ENCODE results near the gene ZNF444.
"Not testable (repeated sequence)": the region's sequence is repeated elsewhere in the genome, so short reads cannot be mapped to it uniquely, and the experiment has no call there.

ZNF444 gene

DNA sequence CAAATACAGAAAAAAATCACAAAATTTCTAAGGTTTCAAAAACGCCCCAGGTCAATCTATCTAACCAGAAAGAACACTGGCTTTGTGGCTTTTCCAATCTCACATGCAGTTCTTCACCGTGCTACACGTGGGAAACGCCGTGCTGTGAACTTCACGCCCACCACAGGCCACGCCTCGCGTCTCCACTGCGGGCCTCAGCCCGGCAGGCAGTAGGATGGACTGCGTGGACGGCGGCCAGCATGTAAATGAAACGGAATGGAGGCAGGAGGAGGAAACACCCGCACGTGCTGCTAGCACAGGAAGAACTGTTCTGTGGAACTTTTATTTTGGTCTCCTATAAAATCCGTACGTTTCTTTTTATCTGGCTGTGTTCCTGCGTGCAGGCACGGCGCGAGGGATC lies 43.8 kb upstream of the ZNF444 start:
- POLR2A ChIA-PET (ENCODE audit: low non-redundant PET): no interaction called here
- no peak overlapping the region for H3K27ac ChIP-seq

DNA sequence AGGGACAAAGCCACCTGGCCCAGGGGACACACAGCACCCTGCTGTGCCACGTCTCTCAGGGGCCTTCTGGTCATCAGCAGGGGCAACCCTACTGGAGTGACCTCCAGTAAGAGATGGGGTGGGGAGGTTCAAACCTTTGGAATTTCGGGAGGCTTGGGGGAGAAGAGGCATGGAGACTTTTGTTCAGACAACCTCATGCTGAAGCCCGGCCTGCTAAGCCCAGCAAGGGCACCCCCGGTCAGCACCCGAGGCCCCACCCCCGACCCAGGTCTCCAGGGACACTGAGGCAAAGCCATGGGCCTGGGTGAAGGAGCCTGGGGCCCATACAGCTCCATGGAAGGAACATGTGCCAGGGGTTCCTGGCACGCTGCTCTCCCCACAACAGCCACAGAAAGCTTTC lies 43.3 kb upstream of the ZNF444 start:
- POLR2A ChIA-PET (ENCODE audit: low non-redundant PET): no interaction called here
- no peak for DNase-seq (ENCODE audit: low spot score)
- no peak overlapping the region for H3K27ac ChIP-seq
- TF ChIP-seq, protein P1, sequence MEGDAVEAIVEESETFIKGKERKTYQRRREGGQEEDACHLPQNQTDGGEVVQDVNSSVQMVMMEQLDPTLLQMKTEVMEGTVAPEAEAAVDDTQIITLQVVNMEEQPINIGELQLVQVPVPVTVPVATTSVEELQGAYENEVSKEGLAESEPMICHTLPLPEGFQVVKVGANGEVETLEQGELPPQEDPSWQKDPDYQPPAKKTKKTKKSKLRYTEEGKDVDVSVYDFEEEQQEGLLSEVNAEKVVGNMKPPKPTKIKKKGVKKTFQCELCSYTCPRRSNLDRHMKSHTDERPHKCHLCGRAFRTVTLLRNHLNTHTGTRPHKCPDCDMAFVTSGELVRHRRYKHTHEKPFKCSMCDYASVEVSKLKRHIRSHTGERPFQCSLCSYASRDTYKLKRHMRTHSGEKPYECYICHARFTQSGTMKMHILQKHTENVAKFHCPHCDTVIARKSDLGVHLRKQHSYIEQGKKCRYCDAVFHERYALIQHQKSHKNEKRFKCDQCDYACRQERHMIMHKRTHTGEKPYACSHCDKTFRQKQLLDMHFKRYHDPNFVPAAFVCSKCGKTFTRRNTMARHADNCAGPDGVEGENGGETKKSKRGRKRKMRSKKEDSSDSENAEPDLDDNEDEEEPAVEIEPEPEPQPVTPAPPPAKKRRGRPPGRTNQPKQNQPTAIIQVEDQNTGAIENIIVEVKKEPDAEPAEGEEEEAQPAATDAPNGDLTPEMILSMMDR (conservative IDR thresholded peaks at IDR 0.05; ENCODE audit: low read depth): no peak
- CTCF ChIA-PET: no interaction called here

More for the DNA sequence above, 43.8 kb upstream of the ZNF444 start:
- DNase-seq (ENCODE audit: low spot score): no peak
- TF ChIP-seq, protein P1 (conservative IDR thresholded peaks at IDR 0.05; ENCODE audit: low read depth): no peak
- CTCF ChIA-PET: no interaction called here

DNA sequence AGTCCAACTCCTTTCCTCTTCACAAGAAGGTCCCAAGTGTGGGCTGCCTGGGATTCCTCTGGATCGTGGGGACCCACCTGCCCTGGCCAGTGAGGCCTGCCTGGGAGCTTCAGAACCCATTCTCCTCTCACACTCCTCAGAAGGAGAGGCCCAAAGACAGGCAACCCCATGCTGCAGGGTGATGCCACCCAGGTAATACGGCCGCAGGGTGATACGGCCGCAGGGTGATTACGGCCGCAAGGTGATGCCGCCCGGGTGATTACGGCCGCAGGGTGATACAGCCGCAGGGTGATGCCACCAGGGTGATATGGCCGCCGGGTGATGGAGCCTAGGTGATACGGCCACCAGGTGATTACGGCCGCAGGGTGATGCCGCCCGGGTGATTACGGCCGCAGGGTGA lies 42.9 kb upstream of the ZNF444 start:
- CTCF ChIA-PET; POLR2A ChIA-PET (ENCODE audit: low non-redundant PET); H3K27ac ChIP-seq; DNase-seq (ENCODE audit: low spot score): not testable (repeated sequence)

DNA sequence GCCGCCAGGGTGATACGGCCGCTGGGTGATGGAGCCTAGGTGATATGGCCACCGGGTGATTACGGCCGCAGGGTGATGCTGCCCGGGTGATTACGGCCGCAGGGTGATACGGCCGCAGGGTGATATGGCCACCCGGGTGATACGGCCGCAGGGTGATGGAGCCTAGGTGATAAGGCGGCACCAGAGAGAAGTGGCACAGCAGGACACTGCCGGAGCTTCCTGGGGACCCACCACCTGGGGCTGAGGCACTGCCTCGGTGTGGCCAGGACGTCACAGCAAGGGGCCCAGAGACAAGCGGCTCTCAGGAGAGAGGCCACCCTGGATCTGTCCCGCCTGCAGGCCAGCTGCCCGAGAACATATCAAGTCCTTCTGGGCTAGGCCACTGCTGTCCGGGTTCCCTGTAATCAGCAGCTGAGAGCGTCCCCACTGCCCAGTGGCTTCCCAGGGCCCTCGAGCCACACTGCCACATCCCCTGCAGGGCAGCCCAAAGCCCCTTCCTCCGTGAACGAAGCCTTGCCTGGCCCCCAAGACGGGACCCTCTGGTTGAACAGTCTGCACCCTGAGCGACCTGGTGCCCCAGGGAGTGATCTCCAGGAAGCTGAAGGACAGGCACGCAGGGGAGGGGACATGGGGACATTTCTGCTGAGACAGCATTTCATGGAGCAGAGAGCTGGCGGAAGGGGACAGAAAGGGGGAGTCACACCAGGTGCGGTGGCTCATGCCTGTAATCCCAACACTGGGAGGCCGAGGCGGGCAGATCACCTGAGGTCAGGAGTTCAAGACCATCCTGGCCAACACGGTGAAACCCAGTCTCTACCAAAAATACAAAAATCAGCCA lies 42.1 kb upstream of the ZNF444 start:
- ChIA-PET POLR2A (ENCODE audit: low non-redundant PET) (interaction anchor here (0.7 kb wide), 1 partner anchor 15 kb away, joined by 3 read pairs; no protein-coding TSS in a partner anchor), CTCF (interaction anchor here (0.5 to 0.7 kb wide), 3 partner anchors 16 to 957 kb away, joined by 3 read pairs; no protein-coding TSS in a partner anchor)
- TF ChIP-seq, protein P1 (conservative IDR thresholded peaks at IDR 0.05; ENCODE audit: low read depth): no peak
- DNase-seq (ENCODE audit: low spot score): no peak
- no peak overlapping the region for H3K27ac ChIP-seq

DNA sequence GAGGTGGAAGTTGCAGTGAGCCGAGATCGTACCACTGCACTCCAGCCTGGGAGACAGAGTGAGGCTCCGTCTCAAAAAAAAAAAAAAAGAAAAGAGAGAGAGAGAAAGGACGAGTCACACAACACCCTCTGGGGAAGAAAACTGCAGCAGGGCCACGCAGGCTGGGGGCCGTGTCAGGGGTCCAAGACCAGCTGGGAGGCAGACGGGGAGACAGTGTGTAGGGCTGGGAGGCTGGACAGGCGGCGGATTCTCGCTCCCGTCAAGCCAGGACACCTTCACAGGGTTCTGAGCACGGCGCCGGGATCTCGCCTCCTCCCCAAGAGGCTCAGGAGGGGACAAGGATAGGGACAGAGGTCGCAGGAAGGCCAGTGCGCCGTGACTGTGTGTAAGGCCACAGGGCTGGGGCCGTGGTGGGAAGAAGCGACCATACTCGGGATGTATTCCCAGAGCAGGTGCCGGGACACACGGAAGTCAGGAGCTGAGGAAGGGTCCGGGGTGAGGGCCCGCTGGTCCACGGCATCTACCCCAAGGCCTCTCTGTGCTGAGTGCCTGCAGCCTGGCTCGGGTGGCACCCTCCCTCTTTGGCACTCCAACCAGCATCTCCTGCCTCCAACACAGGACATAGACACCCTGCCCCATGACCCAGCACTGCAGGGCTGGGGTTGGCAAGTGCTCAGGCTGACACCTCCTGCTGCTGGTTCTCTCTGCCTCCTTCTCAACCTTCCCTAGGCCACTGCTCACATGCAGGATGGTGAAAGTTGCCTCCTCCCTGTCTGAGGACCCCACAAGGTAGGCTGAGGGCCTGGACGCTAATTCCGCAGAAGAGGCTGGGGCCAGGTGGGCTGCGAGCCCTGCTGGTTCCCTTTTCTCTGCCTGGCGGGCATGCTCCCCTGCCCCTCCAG lies 41.2 kb upstream of the ZNF444 start:
- CTCF ChIA-PET: interaction anchor here (0.5 kb wide), 1 partner anchor 15 kb away, joined by 3 read pairs; no protein-coding TSS in a partner anchor
- POLR2A ChIA-PET (ENCODE audit: low non-redundant PET): interaction anchor here (0.6 to 0.7 kb wide), 2 partner anchors 14 to 52 kb away, joined by 3 to 6 read pairs; no protein-coding TSS in a partner anchor
- TF ChIP-seq, protein P1 (conservative IDR thresholded peaks at IDR 0.05; ENCODE audit: low read depth): no peak
- H3K27ac ChIP-seq: no peak overlapping the region
- DNase-seq (ENCODE audit: low spot score): no peak

DNA sequence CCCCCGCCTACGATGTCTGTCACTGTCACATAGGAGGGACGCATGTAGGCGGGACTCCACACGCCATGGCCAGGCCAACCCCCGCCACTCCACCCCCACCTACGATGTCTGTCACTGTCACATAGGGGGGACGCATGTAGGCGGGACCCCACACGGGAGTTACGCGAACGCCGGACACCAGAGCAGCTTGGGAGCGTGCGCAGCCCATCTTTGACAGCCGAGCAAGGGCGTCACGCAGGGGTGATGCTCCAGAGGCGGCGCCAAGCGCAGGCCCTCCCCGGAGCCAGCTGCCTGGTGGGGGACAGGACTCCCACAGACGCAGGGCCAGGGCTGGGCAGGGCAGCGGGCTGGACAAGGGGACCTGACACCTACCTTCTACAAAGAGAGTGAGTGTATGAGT lies 40.0 kb upstream of the ZNF444 start:
- DNase-seq (ENCODE audit: low spot score): no peak
- POLR2A ChIA-PET (ENCODE audit: low non-redundant PET): no interaction called here
- H3K27ac ChIP-seq: no peak overlapping the region
- CTCF ChIA-PET: no interaction called here
- TF ChIP-seq, protein P1 (conservative IDR thresholded peaks at IDR 0.05; ENCODE audit: low read depth): no peak
